GM12878 (cell line): ENCODE measurements around the gene NUMB. TPM values are rescaled to one million over a fixed set of nuclear protein-coding genes. Genes with fewer than 3 reads are reported as not detected.

Experiments
- ATAC-seq: fragments of 200-7000 bp; cut with Tn5 transposase; 3 replicates; pipeline ENCODE4 v1.9.1; 2020; ENCODE audit warnings: mild to moderate bottlenecking, moderate library complexity
- BruUV-seq: library from RNA; stranded (reverse); fragments of 400-500 nt; replicated peaks from 2 replicates; lab custom pipeline; 2021; lab: Mats Ljungman, UMichigan
- CTCF ChIA-PET: fragments of 300-600 bp; sonication (Branson Sonifier 250); formaldehyde crosslinking; extraction: SDS; loops from one replicate; lab custom pipeline; 2021; ENCODE audit warnings: inconsistent platforms; lab: Yijun Ruan, JAX
- POLR2A ChIA-PET: fragments of 350-600 bp; formaldehyde crosslinking; extraction: SDS; loops from one replicate; lab custom pipeline; 2021; ENCODE audit warnings: inconsistent platforms; lab: Charles Lee
- RAD21 ChIA-PET: fragments of 300-600 bp; sonication (Branson Sonifier 250); formaldehyde crosslinking; loops from one replicate; lab custom pipeline; 2023; ENCODE audit warnings: antibody characterized with exemption; ENCODE audit not compliant: unreplicated experiment; lab: Charles Lee
- SMC1A ChIA-PET: fragments of 300-600 bp; sonication (Branson Sonifier 250); formaldehyde crosslinking; loops from one replicate; lab custom pipeline; 2023; ENCODE audit not compliant: unreplicated experiment, uncharacterized antibody; lab: Charles Lee
- DNase-seq: peaks from one replicate; pipeline ENCODE4 v3.0.0-alpha.2; 2011; ENCODE audit warnings: low read depth, low spot score
- FAIRE-seq: peaks from 3 replicates; lab custom pipeline; 2011; peaks lifted over from hg19 to GRCh38; lab: Jason Lieb, UNC
- H2AFZ ChIP-seq: 2 replicates; pipeline ENCODE4 v1.6.0; 2011; ENCODE audit warnings: low read depth, low read length, control low read depth; ENCODE audit not compliant: control insufficient read depth
- H3K27ac ChIP-seq: 2 replicates; pipeline ENCODE4 v1.5.1; 2011; ENCODE audit warnings: control low read depth; ENCODE audit not compliant: control insufficient read depth, insufficient read depth
- H3K27me3 ChIP-seq, 2 experiments: replicated peaks in 1 of 2; 2 replicates each; pipeline versions ENCODE4 v1.6.0 to v1.6.1; 2011; ENCODE audit warnings: low read length in 1 of 2; ENCODE audit not compliant: control insufficient read depth in 2 of 2, insufficient read depth in 2 of 2
- H3K36me3 ChIP-seq, 2 experiments: 2 replicates each; pipeline ENCODE4 v1.5.1; 2011; ENCODE audit warnings: low read length in 1 of 2; ENCODE audit not compliant: control insufficient read depth in 2 of 2, insufficient read depth in 2 of 2
- H3K4me1 ChIP-seq: 2 replicates; pipeline ENCODE4 v1.6.1; 2011; ENCODE audit warnings: mild to moderate bottlenecking, low read length, moderate library complexity, mixed read lengths; ENCODE audit not compliant: control insufficient read depth, insufficient read depth
- H3K4me2 ChIP-seq: 2 replicates; pipeline ENCODE4 v1.6.0; 2011; ENCODE audit warnings: control low read depth; ENCODE audit not compliant: control insufficient read depth, insufficient read depth
- H3K4me3 ChIP-seq: fragments of 200-600 bp; sonication (generic); 2 replicates; pipeline ENCODE4 v1.5.1; 2016
- H3K79me2 ChIP-seq: 2 replicates; pipeline ENCODE4 v1.6.0; 2011; ENCODE audit warnings: low read length; ENCODE audit not compliant: control insufficient read depth, insufficient read depth
- H3K9ac ChIP-seq: 2 replicates; pipeline ENCODE4 v1.8.0; 2011; ENCODE audit warnings: low read length, control low read depth, mixed read lengths; ENCODE audit not compliant: control insufficient read depth, insufficient read depth
- H3K9me3 ChIP-seq: replicated peaks from 3 replicates; pipeline ENCODE4 v1.5.1; 2011; ENCODE audit warnings: mild to moderate bottlenecking, low read length; ENCODE audit not compliant: control insufficient read depth, insufficient read depth
- H4K20me1 ChIP-seq: 2 replicates; pipeline ENCODE4 v1.6.0; 2011; ENCODE audit not compliant: control insufficient read depth, insufficient read depth
- BACH1 ChIP-seq: fragments of 450-650 bp; IDR thresholded peaks from 2 replicates; pipeline ENCODE4 v1.6.1; 2017; ENCODE audit warnings: mild to moderate bottlenecking, borderline replicate concordance
- CREM ChIP-seq: IDR thresholded peaks from 2 replicates; pipeline ENCODE4 v1.6.1; 2014; ENCODE audit warnings: antibody characterized with exemption, low read depth
- EGR1 ChIP-seq, 2 experiments: IDR thresholded peaks; 1 replicate in 1 of 2; 2 replicates in 1 of 2; pipeline ENCODE4 v1.6.1; 2011 to 2012; ENCODE audit warnings: low read depth in 2 of 2, low read length in 2 of 2, borderline replicate concordance in 1 of 2, mild to moderate bottlenecking in 1 of 2, moderate library complexity in 1 of 2
- NR2F1 ChIP-seq: fragments of 450-650 bp; conservative IDR thresholded peaks from 2 replicates; pipeline ENCODE4 v1.6.1; 2017; ENCODE audit warnings: mild to moderate bottlenecking
- PAX5 ChIP-seq: IDR thresholded peaks from 2 replicates; pipeline ENCODE4 v1.6.1; 2011; ENCODE audit warnings: low read depth, low read length, borderline replicate concordance
- RELA ChIP-seq: fragments of 450-650 bp; IDR thresholded peaks from 2 replicates; pipeline ENCODE4 v1.8.0; 2014; ENCODE audit warnings: borderline replicate concordance; ENCODE audit not compliant: partially characterized antibody
- REST ChIP-seq: IDR thresholded peaks from 2 replicates; pipeline ENCODE4 v1.6.1; 2012; ENCODE audit warnings: mild to moderate bottlenecking, low read depth, low read length
- SPI1 ChIP-seq: IDR thresholded peaks from 2 replicates; pipeline ENCODE4 v1.6.1; 2011; ENCODE audit warnings: low read depth, mild to moderate bottlenecking, low read length, moderate library complexity, borderline replicate concordance; ENCODE audit not compliant: insufficient read depth
- STAT1 ChIP-seq: fragments of 450-650 bp; conservative IDR thresholded peaks from 2 replicates; pipeline ENCODE4 v1.6.1; 2014; ENCODE audit warnings: antibody characterized with exemption, mild to moderate bottlenecking
- STAT3 ChIP-seq: IDR thresholded peaks from 2 replicates; pipeline ENCODE4 v1.6.1; 2011; ENCODE audit warnings: low read depth, low read length, improper control_type of control experiment
- ZNF687 ChIP-seq: fragments of 450-650 bp; IDR thresholded peaks from 2 replicates; pipeline ENCODE4 v1.6.1; 2017; ENCODE audit warnings: mild to moderate bottlenecking, moderate library complexity
- WGBS: methylation state at CpG from one replicate; pipeline ENCODE4 v1.1.6; 2016; ENCODE audit warnings: low lambda C conversion rate; ENCODE audit not compliant: insufficient replicate concordance, insufficient coverage; ENCODE audit errors: missing lambda C conversion rate; 5-methylcytosine and 5-hydroxymethylcytosine counted together
- in situ Hi-C: fragments of 300-500 bp; cut with MboI; formaldehyde crosslinking; loops from 9 replicates; pipeline ENCODE4 v1.14.3; 2018; ENCODE audit warnings: mixed read lengths
- intact Hi-C: fragments of 100-400 bp; cut with micrococcal nuclease; formaldehyde crosslinking; loops from one replicate; pipeline ENCODE4 v1.14.2; 2022; ENCODE audit not compliant: unreplicated experiment
- polyA plus RNA-seq, 11 experiments: library from polyadenylated mRNA; depleted of rRNA in 4 of 11; unstranded in 6 of 11; stranded (reverse) in 5 of 11; fragments of >200 nt; fragmentation: Nextera tagmentation in 4 of 11; fragmentation: Illumina TruSeq in 1 of 11; extraction: Ambion mirVana in 4 of 11; extraction: Trizol in 1 of 11; gene quantifications; 1 replicate in 1 of 11; 2 replicates in 10 of 11; pipeline versions ENCODE4 v1.2.1 to v1.2.3, GENCODE V29; 2011 to 2016; ENCODE audit warnings: inconsistent platforms in 2 of 11, missing spikeins in 2 of 11, low read depth in 1 of 11
- total RNA-seq, 4 experiments: library from RNA; depleted of rRNA in 3 of 4; stranded (reverse); fragments of >200 nt in 3 of 4; fragmentation: Illumina TruSeq in 1 of 4; extraction: Trizol in 1 of 4; gene quantifications; 2 replicates each; pipeline versions ENCODE4 v1.2.1 to v1.2.3, GENCODE V29; 2013 to 2021

The NUMB gene
- total and polyA plus RNA-seq, 10 of the 15 experiments (the other 5 are each of a cell fraction or from before 2014, with no cell fraction given) = 22.0 to 147 (median 48.9) TPM

GRCh38 chr14:73269729-73270531 lies 188.4 kb downstream of the NUMB start:
- POLR2A ChIA-PET = interaction anchor here (0.6 to 1.2 kb wide), 8 partner anchors 13 to 246 kb away, joined by 3 to 7 read pairs (median 3); no protein-coding TSS in a partner anchor
- Histone ChIP-seq H3K36me3 (peaks cover 5 to 8% of the 10 kb centered on the region in 2 experiments; a peak in 3 of 4 replicates), H3K27ac (peak overlapping the region; percentile 3; the same call in 1 of the 2 replicates), H3K4me3 (peak overlapping the region; percentile 46; the same call in 1 of the 2 replicates), H3K4me1 (peaks cover 14% of the 10 kb centered on the region), H2AFZ (peak overlapping the region; percentile 52), H3K27me3 (no peaks in the 10 kb centered on the region), H3K9ac (peak overlapping the region; percentile 46; the same call in 1 of the 2 replicates), H3K9me3 (no peaks in the 10 kb centered on the region), H3K79me2 (no peaks in the 10 kb centered on the region), H3K4me2 (peak overlapping the region; percentile 92), H4K20me1 (no peaks in the 10 kb centered on the region)
- no peak for FAIRE-seq
- in situ Hi-C loops = no loop called here
- no TSS peak for BruUV-seq
- SMC1A ChIA-PET = interaction anchor here (1.0 to 6.9 kb wide), 9 partner anchors 11 to 212 kb away, joined by 3 to 42 read pairs (median 4); partner anchors contain the start of gene RBM25
- CTCF ChIA-PET = interaction anchor here (0.9 to 3.0 kb wide), 5 partner anchors 20 to 206 kb away, joined by 3 to 9 read pairs (median 4); no protein-coding TSS in a partner anchor
- no peak for DNase-seq
- RAD21 ChIA-PET = interaction anchor here (1.0 to 4.1 kb wide), 6 partner anchors 20 to 202 kb away, joined by 3 to 20 read pairs (median 4); no protein-coding TSS in a partner anchor
- intact Hi-C loops = no loop called here
- WGBS = 7% methylated on average over 48 of the region's 48 CpGs
- peak; percentile 97 for ATAC-seq
- TF ChIP-seq SPI1 (0 out of 2 replicates have a peak, but pooled peaks have one; percentile 1), RELA (peak; percentile 30), ZNF687 (peak; percentile 76), BACH1 (peak; percentile 76; the same call in 1 of the 2 replicates), STAT1 (no peak), NR2F1 (peak; percentile 86), STAT3 (no peak), PAX5 (peak; percentile 98), EGR1 (IDR thresholded peaks at IDR 0.05; ENCODE audit: borderline replicate concordance in 1 of 2, low read depth in 2 of 2, low read length in 2 of 2) (peak in 1 of 2 experiments; percentile 36; a peak in 1 of 3 replicates), REST (no peak), CREM (no peak)
